HG03159 (cell line): ENCODE results near the gene DNAAF5.
"Not testable (repeated sequence)": the region's sequence is repeated elsewhere in the genome, so short reads cannot be mapped to it uniquely, and the experiment has no call there.

Source experiments
- ATAC-seq: cut with Tn5 transposase; IDR thresholded peaks from one replicate; pipeline ENCODE4 v1.9.1; 2021; ENCODE audit warnings: mild to moderate bottlenecking, moderate library complexity; ENCODE audit not compliant: unreplicated experiment

DNAAF5 gene

DNA sequence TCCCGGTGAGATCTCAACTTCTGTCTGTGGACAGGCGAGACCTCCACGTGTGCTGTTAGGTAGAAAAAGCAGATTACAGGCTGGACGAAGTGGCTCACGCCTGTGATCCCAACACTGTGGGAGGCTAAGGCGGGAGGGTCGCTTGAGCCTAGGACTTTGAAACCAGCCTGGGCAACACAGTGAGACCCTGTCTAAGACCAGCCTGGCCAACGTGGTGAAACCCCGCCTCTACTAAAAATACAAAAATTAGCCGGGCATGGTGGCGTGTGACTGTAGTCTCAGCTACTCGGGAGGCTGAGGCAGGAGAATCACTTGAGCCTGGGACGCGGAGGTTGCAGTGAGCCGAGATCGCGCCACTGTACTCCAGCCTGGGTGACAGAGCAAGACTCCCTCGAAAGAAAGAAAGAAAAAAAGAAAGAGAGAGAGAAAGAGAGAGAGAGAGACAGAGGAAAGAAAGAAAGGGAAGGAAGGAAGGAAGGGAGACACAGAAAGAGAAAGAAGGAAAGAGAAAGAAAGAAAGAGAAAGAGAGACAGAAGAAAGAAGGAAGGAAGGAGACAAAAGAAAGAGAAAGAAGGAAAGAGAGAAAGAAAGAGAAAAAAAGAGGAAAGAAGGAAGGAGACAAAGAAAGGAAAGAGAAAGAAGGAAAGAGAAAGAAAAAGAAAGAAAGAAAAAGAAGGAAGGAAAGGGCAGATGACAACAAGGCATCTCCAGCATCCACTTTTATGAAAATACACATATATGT, 76.2 kb downstream of the DNAAF5 start:
- ATAC-seq, result no peak

DNA sequence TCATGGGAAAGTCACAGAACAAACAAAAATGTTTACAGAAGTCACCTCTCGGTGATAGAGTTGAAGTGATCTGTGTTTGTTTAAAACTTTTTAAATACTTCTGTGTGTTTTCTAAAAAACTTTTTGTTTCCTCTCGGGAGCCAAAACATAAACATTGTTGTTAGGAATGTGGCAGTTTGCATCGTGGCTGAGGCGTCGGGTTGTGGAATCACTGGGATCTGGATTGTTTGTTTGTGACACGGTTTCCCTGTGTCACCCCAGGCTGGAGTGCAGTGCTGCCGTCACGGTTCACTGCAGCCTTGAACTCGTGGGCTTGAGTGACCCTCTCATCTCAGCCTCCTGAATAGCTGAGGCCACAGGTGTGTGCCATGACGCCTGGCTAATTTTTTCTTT, 76.7 kb downstream of the DNAAF5 start:
- ATAC-seq, result no peak

DNA sequence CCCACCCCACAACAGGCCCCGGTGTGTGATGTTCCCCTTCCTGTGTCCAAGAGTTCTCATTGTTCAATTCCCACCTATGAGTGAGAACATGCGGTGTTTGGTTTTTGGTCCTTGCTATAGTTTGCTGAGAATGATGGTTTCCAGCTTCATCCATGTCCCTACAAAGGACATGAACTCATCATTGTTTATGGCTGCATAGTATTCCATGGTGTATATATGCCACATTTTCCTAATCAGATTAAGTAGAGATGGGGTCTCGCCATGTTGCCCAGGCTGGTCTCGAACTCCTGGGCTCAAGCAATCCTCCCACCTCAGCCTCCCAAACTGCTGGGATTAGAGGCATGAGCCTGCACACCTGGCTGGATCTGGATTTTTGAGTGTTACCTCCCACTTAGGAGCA, 77.3 kb downstream of the DNAAF5 start:
- ATAC-seq, result not testable (repeated sequence)

- no peak for ATAC-seq
These were observed 78.8 kb downstream of the DNAAF5 start for GRCh38 chr7:805261-805660.

DNA sequence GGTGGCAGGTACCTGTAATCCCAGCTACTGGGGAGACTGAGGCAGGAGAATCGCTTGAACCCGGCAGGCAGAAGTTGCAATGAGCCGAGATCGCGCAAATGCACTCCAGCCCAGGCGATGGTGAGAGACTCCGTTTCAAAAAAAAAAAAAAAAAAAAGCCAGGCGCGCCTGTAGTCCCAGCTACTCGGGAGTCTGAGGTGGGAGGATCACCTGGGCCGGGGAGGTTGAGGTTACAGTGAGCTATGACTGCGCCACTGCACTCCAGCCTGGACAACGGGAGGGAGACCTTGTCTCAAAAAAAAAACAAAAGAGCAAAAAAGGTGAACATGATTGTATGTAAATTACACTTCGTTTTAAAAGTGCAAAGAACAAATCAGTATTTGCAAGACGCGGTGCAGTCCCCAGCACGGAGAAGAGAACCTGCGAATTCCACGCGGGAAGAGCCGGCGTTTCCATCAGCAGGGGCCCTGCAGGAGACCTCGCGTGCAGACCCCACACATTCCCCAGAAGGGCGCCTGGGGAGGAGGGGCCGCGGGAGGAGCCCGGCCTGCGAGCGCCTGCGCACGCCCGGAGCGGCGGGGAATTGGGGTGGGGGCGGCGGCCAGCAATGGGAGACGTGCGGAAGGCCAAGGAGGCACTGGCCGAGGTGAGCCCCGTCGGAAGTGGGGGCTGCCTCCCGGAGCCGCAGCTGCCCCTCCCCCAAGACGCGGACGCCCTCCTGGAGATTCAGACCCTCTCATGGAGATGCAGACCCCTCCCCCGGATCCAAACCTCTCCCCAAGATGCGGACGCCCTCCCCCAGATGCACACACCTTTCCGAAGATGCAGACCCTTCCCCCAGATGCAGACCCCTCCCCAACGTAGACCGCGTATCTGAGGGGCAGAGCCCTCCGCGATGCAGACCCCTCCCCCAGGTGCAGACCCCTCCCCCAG, 89.1 kb downstream of the DNAAF5 start:
- no peak for ATAC-seq

DNA sequence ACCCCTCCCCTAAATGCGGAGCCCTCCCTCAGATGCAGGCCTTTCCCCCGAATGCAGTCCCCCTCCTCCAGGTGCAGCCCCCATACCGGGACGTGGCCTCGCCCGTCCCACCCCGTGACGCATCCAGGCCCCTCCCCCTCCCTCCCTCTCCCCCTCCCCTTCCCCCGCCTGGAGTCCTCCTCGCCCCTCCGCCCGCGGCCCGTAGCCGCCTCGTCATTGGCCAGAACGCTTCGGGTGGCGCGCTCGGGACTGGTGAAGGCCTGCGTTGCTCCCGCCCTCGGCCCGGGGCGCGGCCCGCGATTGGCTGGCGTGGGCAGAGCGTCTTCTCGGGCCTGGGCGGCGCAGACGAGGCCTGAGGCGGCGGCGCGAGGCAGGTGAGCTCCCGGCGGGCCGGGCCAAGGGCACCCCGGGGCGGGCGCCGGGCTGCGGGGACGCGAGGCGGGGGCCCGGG, 89.8 kb downstream of the DNAAF5 start:
- peak; percentile 87 for ATAC-seq

GRCh38 chr7:816751-817671, 90.5 kb downstream of the DNAAF5 start:
- peak; percentile 19 for ATAC-seq

DNA sequence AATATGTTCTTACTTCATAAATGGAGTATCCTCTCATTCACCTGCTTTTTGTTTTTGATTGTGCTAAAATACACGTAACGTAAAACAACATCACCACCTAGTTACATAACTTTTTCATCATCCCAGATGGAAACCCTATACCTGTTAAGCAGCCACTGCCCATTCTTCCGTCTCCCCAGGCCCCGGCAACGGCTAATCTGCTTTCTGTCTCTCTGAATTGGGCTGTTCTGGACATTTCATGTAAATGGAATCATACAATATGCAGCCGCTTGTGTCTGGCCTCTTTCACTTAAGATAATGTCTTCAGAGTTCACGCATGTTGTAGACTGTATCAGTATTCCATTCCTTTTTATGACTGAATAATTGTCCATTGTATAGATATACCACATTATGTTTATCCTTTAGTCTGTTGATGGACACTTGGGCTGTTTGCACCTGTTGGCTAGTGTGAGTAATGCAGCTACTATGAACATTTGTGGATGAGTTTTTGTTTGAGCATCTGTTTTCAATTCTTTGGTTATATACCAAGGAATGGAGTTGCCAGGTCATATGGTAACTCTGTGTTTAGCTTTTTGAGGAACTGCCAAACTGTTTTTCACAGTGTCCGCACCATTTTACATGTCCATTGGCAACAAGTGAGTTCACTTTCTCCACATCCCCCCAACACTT, 91.7 kb downstream of the DNAAF5 start:
- ATAC-seq, result no peak

- ATAC-seq, result no peak
These were observed 93.8 kb downstream of the DNAAF5 start for GRCh38 chr7:820341-820740.

- no peak for ATAC-seq
These were observed 95.2 kb downstream of the DNAAF5 start for GRCh38 chr7:821688-822087.

GRCh38 chr7:822692-823276, 96.3 kb downstream of the DNAAF5 start:
- ATAC-seq, result no peak

DNA sequence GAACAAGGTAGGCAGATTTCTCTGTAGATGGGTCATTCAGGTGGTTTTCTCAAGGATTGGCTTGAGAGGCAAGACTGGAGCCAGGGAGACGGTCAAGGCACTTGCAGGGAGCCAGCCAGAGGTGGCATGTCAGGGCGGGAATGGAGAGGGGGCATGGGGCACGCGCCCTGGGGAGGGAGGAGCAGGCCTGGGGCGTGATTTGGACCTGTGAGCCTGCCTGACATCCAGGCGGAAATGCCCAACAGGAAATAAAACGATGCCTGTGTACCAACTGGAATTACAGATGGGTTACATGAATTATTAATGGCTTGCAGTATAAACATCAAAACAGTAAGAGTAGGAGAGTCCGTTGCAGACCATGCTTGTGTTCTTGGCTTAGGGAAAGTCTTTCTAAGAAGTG, 97.2 kb downstream of the DNAAF5 start:
- ATAC-seq, result no peak

DNA sequence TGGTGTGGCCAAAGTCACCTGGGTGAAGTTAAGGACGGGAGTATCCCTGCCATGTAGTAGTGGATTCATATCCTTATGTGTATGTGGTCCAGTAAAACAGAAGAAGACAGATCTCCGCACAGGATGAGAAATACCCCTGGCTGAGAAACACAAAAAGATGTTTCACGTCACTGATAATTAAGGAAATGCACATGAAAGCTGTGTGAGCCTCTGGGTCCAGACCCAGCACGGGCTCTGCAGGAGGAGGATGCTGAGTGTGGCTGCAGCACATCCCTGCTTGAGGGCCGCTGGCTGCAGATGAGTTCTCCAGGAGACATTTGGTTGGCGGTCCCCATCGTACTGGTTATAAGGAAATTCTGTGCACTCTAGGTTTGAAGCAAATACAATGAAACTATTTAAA, 97.6 kb downstream of the DNAAF5 start:
- ATAC-seq, result no peak

GRCh38 chr7:824664-825063, 98.2 kb downstream of the DNAAF5 start:
- no peak for ATAC-seq

DNA sequence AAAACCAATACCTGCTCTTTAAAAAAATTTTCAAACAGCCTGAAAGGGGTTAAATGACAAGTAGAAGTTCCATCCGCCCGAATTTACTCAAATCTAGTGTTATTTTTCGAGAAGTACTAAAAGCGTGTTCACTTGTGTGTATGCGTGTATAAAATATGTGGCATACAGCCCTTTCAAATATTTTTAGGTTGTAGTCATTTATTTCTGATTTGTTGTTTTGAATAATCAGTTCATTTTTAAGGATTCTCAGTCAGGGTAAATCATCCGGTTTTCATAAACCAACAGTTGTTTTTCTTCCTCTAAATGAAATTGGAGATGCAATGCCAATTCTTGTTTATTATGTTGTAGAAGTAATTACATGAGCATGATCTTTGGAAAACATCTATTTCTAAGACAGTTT, 98.9 kb downstream of the DNAAF5 start:
- no peak for ATAC-seq

- no peak for ATAC-seq
These were observed 99.9 kb downstream of the DNAAF5 start for GRCh38 chr7:826230-826917.

- no peak for ATAC-seq
These were observed 102.5 kb downstream of the DNAAF5 start for GRCh38 chr7:828793-829561.

DNA sequence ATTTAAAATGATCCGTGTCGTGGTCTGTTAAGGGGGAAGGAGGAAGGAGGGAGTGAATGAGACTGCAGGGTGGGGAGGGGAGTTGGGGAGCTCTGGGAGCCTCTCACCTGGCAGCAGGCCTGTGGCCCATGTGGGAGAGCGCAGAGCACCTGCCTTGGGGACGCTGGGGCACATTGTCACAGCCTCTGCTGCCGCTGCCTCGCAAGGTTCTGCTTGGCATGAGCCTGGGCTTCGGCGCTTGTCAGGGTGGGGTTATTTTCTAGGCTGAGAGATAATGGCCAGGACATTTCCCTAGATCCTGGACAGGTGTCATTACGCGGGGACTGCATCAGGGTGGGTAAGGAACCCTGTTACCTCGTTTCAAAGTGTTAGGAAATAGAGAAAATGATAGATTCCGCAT, 103.6 kb downstream of the DNAAF5 start:
- ATAC-seq, result no peak
